ENCODE results near the gene GDPGP1.
"Not testable (repeated sequence)": the region's sequence is repeated elsewhere in the genome, so short reads cannot be mapped to it uniquely, and the experiment has no call there.

Gene GDPGP1

DNA sequence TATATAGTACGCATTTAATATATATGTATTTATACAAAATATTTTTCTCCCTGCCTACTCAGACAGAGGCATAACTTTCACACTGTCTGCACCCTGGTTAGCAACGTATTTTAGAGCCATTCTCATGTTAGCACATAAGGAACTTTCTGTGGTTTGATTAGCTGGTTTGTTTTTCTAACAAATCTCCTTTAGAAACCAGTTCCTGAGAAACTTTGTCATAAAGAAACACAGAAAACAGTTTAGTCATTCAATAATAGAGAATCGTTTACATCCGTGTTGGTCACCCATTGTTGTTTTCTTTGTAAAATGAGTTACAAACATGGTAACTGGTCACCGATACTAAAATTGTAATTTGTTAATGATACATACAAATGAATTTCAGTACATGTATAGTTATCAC, 25.5 kb downstream of the GDPGP1 start:
- DNase-seq (ENCODE audit: low read depth in 1 of 2, low spot score in 1 of 2) = no peak

- DNase-seq (ENCODE audit: low read depth in 1 of 2, low spot score in 1 of 2) = not testable (repeated sequence)
These were observed 26.7 kb downstream of the GDPGP1 start for GRCh38 chr15:90260731-90261130.

- DNase-seq (ENCODE audit: low read depth in 1 of 2, low spot score in 1 of 2) = no peak
These were observed 27.8 kb downstream of the GDPGP1 start for GRCh38 chr15:90261811-90262210.

DNA sequence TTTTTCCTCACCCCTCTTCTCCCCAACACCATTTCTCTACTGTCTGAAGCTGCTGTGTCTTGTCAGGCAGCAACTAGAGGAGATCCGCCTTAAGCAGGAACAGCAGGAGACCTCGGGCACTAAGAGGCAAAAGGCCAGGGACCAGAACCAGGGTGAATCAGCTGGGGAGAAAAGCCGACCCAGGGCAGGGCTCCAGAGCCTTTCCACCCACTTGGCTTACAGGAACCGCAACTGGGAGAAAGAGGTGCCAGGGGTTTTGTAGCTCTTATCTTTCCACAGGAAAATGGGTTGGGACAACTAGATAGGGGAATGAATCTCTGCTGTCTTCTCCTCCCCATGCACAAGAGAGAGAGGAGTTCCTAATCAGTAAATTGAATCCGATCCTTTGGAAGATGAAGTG, 28.4 kb downstream of the GDPGP1 start:
- DNase-seq (ENCODE audit: low read depth in 1 of 2, low spot score in 1 of 2) = no peak

- DNase-seq (ENCODE audit: low read depth in 1 of 2, low spot score in 1 of 2) = peak in 1 of 2 donors; percentile 17
These were observed 30.7 kb downstream of the GDPGP1 start for GRCh38 chr15:90264671-90265070.

GRCh38 chr15:90265271-90266060, 31.5 kb downstream of the GDPGP1 start, which contains the start of gene NGRN:
Gene NGRN (plus strand): TSS chr15:90265672. CDS start chr15:90265713, 41 bp downstream.
- DNase-seq (ENCODE audit: low read depth in 1 of 2, low spot score in 1 of 2) = peak; percentile 87 to 89

- DNase-seq (ENCODE audit: low read depth in 1 of 2, low spot score in 1 of 2) = peak in 1 of 2 donors; percentile 37
These were observed 32.0 kb downstream of the GDPGP1 start for GRCh38 chr15:90266061-90266431.

- no peak for DNase-seq (ENCODE audit: low read depth in 1 of 2, low spot score in 1 of 2)
These were observed 32.5 kb downstream of the GDPGP1 start for GRCh38 chr15:90266485-90266884.

- DNase-seq (ENCODE audit: low read depth in 1 of 2, low spot score in 1 of 2) = no peak
These were observed 34.4 kb downstream of the GDPGP1 start for GRCh38 chr15:90268415-90268814.

DNA sequence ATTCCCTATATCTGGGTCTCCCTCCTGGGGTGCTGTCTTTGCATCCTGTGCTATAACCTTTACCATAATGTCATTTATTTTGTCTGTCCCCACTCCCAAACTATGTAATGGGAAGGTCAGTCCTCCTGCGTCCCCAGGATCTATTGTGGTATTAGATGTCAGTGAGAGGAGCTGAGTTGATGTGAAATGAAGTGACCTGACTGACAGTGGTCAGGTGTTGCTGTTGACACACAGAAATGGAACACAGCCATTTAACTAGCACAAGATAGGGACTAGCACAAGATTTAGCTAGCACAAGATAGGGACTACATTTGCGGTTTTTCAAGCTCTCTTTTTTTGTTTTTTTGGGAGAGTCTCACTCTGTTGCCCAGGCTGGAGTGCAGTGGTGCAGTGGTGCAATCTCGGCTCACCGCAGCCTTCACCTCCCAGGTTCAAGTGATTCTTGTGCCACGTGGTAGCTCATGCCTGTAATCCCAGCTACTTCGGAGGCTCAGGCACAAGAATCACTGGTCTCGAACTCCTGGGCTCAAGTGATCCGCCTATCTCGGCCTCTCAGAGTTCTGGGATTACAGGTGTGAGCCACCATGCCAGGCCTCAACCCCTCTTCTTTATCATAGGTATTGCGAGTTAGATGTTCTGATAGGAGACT, 36.6 kb downstream of the GDPGP1 start:
- no peak for DNase-seq (ENCODE audit: low read depth in 1 of 2, low spot score in 1 of 2)

- no peak for DNase-seq (ENCODE audit: low read depth in 1 of 2, low spot score in 1 of 2)
These were observed 37.6 kb downstream of the GDPGP1 start for GRCh38 chr15:90271459-90272166.

DNA sequence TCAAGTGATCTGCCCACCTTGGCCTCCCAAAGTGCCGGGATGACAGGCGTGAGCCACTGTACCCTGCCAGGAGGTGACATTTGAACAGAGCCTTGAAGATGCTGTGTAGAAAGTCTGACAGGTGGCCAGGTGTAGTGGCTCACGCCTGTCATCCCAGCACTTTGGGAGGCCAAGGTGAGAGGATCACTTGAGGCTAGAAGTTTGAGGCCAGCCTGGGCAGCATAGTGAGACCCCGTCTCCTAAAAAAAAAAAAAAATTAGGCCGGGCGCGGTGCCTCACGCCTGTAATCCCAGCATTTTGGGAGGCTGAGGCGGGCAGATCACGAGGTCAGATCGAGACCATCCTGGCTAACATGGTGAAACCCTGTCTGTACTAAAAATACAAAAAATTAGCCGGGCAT, 44.5 kb downstream of the GDPGP1 start:
- DNase-seq (ENCODE audit: low read depth in 1 of 2, low spot score in 1 of 2) = not testable (repeated sequence)

DNA sequence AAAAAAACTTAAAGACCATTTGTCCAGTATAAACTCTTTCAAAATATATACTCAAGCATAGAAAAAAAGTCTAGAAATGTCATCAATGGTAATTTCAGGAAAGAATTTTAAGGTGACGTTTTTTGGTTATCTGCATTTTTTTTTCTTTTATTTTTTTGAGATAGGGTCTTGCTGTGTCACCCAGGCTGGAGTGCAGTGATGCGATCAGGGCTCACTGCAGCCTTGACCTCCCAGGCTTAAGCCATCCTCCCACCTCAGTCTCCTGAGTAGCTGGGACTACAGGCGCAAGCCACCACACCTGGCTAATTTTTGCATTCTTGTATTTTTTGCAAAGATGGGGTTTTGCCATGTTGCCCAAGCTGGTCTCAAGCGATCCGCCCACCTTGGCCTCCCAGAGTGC, 46.7 kb downstream of the GDPGP1 start:
- DNase-seq (ENCODE audit: low read depth in 1 of 2, low spot score in 1 of 2) = not testable (repeated sequence)

DNA sequence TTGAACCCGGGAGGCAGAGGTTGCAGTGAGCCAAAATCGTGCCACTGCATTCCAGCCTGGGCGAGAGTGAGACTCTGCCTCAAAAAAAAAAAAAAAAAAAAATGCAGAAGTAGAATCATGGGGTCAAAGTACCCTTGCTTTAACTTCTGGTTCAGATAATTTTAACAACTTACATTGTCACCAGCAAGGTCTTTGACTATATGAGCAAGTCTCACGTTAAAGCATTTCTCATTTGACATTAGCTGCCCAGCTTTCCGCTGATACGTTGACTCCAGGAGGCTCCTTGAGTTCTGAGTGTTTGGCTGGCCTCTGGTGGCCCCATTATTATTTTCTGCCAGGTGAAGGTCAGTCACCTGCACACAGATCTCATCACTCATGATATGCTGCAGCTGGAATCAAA, 47.6 kb downstream of the GDPGP1 start:
- not testable (repeated sequence) for DNase-seq (ENCODE audit: low read depth in 1 of 2, low spot score in 1 of 2)

- DNase-seq (ENCODE audit: low read depth in 1 of 2, low spot score in 1 of 2) = no peak
These were observed 52.7 kb downstream of the GDPGP1 start for GRCh38 chr15:90286678-90287077.

DNA sequence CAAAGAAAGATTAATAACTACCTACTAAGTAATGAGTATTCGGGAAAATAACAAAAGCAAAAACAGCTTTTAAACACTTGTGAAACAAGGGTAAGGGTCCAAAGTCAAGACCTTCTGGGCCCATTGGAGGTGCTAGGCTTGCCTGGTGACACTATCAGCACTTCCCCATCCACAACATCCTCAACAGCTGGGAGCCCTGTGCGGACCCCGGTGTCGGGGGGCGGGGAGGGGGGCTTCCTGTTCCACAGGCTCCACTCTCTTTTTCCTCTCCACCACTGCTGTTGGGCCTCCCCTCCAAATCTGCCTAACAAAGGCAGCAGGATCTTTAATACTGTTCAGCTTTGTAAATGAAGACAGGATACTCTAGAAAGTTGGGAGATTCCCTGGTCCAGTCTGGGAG, 53.1 kb downstream of the GDPGP1 start:
- DNase-seq (ENCODE audit: low read depth in 1 of 2, low spot score in 1 of 2) = no peak

GRCh38 chr15:90287946-90288345, 53.9 kb downstream of the GDPGP1 start:
- no peak for DNase-seq (ENCODE audit: low read depth in 1 of 2, low spot score in 1 of 2)

GRCh38 chr15:90291679-90292356, 57.8 kb downstream of the GDPGP1 start:
- DNase-seq (ENCODE audit: low read depth in 1 of 2, low spot score in 1 of 2) = no peak

- DNase-seq (ENCODE audit: low read depth in 1 of 2, low spot score in 1 of 2) = peak; percentile 54 to 55
These were observed 59.2 kb downstream of the GDPGP1 start for GRCh38 chr15:90293040-90293810.

DNA sequence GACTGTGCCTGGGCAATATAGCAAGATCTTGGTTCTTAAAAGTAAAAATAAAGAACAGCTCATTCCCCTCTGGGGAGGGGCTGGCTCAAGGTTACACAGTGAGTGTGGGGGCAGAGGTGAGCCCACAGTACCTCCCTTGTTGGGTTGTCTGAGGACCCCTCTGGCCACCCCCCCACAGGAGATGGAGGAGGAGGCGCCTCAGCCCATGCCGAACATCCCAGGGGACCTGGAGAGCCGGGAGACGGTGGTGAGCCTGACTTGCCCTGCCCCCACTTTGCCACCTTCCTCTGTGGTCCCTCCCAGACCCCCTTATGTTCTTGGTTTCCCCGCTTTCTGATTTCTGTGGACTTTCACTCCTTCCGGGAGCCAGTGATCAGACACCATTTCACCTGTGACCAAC, 60.1 kb downstream of the GDPGP1 start:
- DNase-seq (ENCODE audit: low read depth in 1 of 2, low spot score in 1 of 2) = no peak
